GM12865 (cell line): Measurements from ENCODE around the gene GPC1.

Source experiments
- DNase-seq: peaks from one replicate; pipeline ENCODE4 v3.0.0; 2010; ENCODE audit warnings: low read depth
- H3K4me3 ChIP-seq: 2 replicates; pipeline ENCODE4 v1.5.1; 2011; ENCODE audit warnings: mild to moderate bottlenecking, low read depth, low read length, control low read depth
- TF ChIP-seq, protein P1 (sequence below): IDR thresholded peaks from 2 replicates; pipeline ENCODE4 v1.5.1; 2011; ENCODE audit warnings: low read length, control low read depth, low read depth, inconsistent platforms; ENCODE audit not compliant: insufficient read depth; ENCODE audit errors: missing control alignments

Gene GPC1

DNA sequence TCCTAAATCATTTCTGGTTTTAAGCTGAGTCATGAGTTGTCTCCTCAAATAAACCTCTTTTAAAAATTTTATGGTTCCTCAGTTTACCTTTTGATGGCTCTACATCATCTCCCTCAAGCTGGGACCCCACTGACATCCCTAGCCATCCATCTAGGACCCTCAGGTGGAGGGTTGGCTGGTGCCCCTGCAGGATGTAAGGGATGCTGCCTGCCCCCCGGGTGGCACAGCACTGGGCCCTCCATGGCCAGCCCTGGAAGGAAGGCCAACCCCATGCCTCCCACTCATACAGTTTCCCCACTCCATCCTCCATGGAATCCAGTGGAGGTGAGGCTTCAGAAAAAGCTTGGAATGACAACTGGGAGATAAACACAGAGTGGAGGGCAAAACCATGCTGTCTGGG lies 17.2 kb upstream of the GPC1 start:
- DNase-seq, result no peak
- TF ChIP-seq, protein P1, sequence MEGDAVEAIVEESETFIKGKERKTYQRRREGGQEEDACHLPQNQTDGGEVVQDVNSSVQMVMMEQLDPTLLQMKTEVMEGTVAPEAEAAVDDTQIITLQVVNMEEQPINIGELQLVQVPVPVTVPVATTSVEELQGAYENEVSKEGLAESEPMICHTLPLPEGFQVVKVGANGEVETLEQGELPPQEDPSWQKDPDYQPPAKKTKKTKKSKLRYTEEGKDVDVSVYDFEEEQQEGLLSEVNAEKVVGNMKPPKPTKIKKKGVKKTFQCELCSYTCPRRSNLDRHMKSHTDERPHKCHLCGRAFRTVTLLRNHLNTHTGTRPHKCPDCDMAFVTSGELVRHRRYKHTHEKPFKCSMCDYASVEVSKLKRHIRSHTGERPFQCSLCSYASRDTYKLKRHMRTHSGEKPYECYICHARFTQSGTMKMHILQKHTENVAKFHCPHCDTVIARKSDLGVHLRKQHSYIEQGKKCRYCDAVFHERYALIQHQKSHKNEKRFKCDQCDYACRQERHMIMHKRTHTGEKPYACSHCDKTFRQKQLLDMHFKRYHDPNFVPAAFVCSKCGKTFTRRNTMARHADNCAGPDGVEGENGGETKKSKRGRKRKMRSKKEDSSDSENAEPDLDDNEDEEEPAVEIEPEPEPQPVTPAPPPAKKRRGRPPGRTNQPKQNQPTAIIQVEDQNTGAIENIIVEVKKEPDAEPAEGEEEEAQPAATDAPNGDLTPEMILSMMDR, result no peak
- no peak overlapping the region for H3K4me3 ChIP-seq

DNA sequence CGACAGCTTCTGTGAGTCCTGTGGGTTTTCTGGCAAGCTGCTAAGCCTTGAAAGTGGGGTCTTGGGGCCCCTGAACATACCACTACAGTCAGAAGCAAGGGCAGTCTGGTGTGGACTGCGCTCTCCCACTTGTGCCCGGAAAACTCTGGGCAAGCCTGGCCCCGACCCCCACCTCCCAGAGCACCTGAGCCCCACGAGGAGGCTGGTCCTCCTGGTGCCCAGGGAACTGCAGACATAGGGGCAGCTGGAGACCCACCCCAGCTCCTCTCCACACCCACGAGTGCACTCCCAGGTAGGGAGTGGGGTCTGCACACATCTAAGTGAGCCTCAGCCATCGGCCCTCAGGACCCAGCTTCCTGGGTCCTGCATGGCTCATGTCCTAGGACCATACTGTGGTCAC lies 16.2 kb upstream of the GPC1 start:
- no peak overlapping the region for H3K4me3 ChIP-seq
- TF ChIP-seq, protein P1, result no peak
- DNase-seq, result no peak

DNA sequence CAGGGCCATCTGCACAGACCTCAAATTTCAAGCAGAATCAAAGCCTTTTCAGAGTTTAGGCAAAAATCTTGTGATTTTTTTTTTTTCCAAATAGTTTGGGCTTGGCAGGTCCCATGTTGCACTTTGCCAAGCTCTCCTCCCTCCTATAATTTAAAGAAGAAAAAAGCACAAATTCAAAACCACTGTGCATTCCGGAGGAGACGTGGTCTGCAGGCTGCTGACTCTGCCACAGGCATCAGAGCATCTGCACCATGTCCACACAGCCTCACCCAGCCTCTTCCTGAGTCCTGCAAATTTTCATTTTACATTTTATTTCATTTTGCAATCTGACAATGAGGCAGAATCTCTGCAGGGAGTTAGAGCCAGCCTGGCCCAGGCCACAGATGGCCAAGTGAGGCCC lies 15.7 kb upstream of the GPC1 start:
- no peak for DNase-seq
- TF ChIP-seq, protein P1, result no peak
- no peak overlapping the region for H3K4me3 ChIP-seq

DNA sequence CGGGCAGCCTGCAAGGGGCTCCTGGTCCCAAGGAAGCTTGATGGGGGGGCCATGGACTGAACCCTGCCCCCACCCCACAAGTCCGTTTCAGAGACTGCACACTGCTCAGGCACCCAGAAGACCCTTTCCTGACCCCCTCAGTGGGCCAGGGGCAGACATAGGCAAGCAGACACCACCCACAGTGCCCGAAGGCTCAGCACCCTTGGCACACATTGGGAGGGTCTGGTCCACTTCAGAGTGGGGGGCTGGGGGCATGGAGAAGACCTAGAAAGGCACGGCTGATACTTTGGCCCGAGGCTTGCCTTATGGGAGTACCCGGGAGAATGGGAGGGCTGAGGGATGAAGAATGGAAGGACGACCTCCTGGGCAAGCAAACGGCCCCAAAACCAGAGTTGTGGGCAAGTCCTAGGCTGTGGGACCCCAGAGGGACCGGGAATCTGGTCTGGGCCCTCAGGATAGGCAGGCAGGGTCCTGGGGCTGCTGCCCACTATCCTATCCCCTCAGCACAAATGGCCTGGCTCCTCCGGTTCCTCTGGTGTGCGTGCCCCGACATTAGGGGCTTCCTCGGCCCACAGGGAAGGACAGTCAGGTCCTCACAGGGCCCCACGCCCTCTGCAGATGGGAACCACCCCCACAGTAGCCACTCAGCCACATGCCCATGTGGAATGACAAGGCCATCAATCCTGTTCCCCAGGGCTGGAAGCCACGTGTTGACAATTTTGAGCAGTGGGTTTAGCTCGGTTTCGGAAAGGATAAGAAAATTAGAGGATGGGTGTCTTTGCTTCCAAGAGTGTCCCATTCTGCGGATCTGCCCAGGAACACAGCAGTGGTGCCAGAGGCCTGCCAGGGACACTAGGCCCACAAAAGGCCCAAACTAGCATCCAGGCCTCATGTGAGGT lies 15.0 kb upstream of the GPC1 start:
- no peak for DNase-seq
- no peak overlapping the region for H3K4me3 ChIP-seq
- TF ChIP-seq, protein P1, result no peak

GRCh38 chr2:240421381-240421780 lies 14.1 kb upstream of the GPC1 start:
- TF ChIP-seq, protein P1, result no peak
- no peak overlapping the region for H3K4me3 ChIP-seq
- no peak for DNase-seq

GRCh38 chr2:240422658-240423329 lies 12.7 kb upstream of the GPC1 start:
- H3K4me3 ChIP-seq, result no peak overlapping the region
- TF ChIP-seq, protein P1, result no peak
- DNase-seq, result no peak
